Measurements from ENCODE around the gene FDX1. TPM values are rescaled to one million over a fixed set of nuclear protein-coding genes. Genes with fewer than 3 reads are reported as not detected.

The FDX1 gene
- total RNA-seq, 1 experiment from 2014 or later, result 12.3 TPM

GRCh38 chr11:110508786-110509185, 79.0 kb downstream of the FDX1 start:
- no peak for DNase-seq (ENCODE audit: low spot score)

- no peak for DNase-seq (ENCODE audit: low spot score)
Observed at GRCh38 chr11:110509472-110509871, 79.7 kb downstream of the FDX1 start.

- DNase-seq (ENCODE audit: low spot score), result no peak
Observed at GRCh38 chr11:110512026-110512425, 82.3 kb downstream of the FDX1 start.

- DNase-seq (ENCODE audit: low spot score), result no peak
Observed at GRCh38 chr11:110513259-110513801, 83.6 kb downstream of the FDX1 start.

- DNase-seq (ENCODE audit: low spot score), result no peak
Observed at GRCh38 chr11:110513846-110514437, 84.2 kb downstream of the FDX1 start.

Other genes starting within 250 kb of the FDX1 start
- gene RDX, start 133.3 kb upstream of the FDX1 start, total RNA-seq (2014; rRNA removed; shearing (Covaris generic)), result 69.4 and 133 TPM in 2 replicates